DOHH2 (cell line): ENCODE results near the gene SPINK8.
"Not testable (repeated sequence)": the region's sequence is repeated elsewhere in the genome, so short reads cannot be mapped to it uniquely, and the experiment has no call there.

Source experiments
- H3F3A ChIP-seq: fragments of 200-600 bp; sonication (generic), shearing (Covaris generic); 2 replicates; pipeline ENCODE4 v1.6.0; 2016; ENCODE audit warnings: antibody characterized with exemption, mild to moderate bottlenecking; ENCODE audit not compliant: control insufficient read depth, insufficient read depth
- H3K27ac ChIP-seq: fragments of 200-600 bp; sonication (generic); 2 replicates; pipeline ENCODE4 v1.5.1; 2014; ENCODE audit warnings: low read depth, mild to moderate bottlenecking, low read length, moderate library complexity
- H3K27me3 ChIP-seq: fragments of 200-600 bp; sonication (generic); 2 replicates; pipeline ENCODE4 v1.6.1; 2014; ENCODE audit warnings: mild to moderate bottlenecking, low read length, mixed read lengths; ENCODE audit not compliant: control insufficient read depth
- H3K36me3 ChIP-seq: fragments of 200-600 bp; sonication (generic); 2 replicates; pipeline ENCODE4 v1.6.1; 2014; ENCODE audit warnings: mild to moderate bottlenecking, low read length, moderate library complexity, mixed read lengths; ENCODE audit not compliant: control insufficient read depth
- H3K4me1 ChIP-seq: fragments of 200-600 bp; sonication (generic); 2 replicates; pipeline ENCODE4 v1.6.1; 2014; ENCODE audit warnings: mild to moderate bottlenecking, low read length, mixed read lengths; ENCODE audit not compliant: control insufficient read depth
- H3K4me2 ChIP-seq: fragments of 200-600 bp; sonication (generic); 2 replicates; pipeline ENCODE4 v1.6.0; 2014; ENCODE audit warnings: mild to moderate bottlenecking, low read length, moderate library complexity
- H3K4me3 ChIP-seq: fragments of 200-600 bp; sonication (generic); 2 replicates; pipeline ENCODE4 v1.5.1; 2014; ENCODE audit warnings: mild to moderate bottlenecking, low read length, mixed read lengths
- H3K79me2 ChIP-seq: fragments of 200-600 bp; sonication (generic); 2 replicates; pipeline ENCODE4 v1.6.1; 2014; ENCODE audit warnings: mild to moderate bottlenecking, low read length, mixed read lengths; ENCODE audit not compliant: control insufficient read depth
- H3K9me2 ChIP-seq: fragments of 200-600 bp; sonication (generic); replicated peaks from 2 replicates; pipeline ENCODE4 v1.6.1; 2014; ENCODE audit warnings: mild to moderate bottlenecking, low read length, mixed read lengths; ENCODE audit not compliant: control insufficient read depth
- H3K9me3 ChIP-seq: fragments of 200-600 bp; sonication (generic); 2 replicates; pipeline ENCODE4 v1.6.1; 2014; ENCODE audit warnings: antibody characterized with exemption, low read length, mixed read lengths; ENCODE audit not compliant: control insufficient read depth, insufficient read depth
- H4K20me1 ChIP-seq: fragments of 200-600 bp; sonication (generic); 2 replicates; pipeline ENCODE4 v1.6.0; 2014; ENCODE audit warnings: low read depth, mild to moderate bottlenecking, antibody characterized with exemption, low read length, moderate library complexity; ENCODE audit not compliant: control insufficient read depth, insufficient read depth
- EZH2phosphoT487 ChIP-seq: fragments of 200-600 bp; sonication (generic); IDR thresholded peaks from 2 replicates; pipeline ENCODE4 v1.6.1; 2017; ENCODE audit warnings: borderline replicate concordance, mild to moderate bottlenecking, antibody characterized with exemption, low read length, moderate library complexity, mixed read lengths
- TF ChIP-seq, protein P1 (sequence below): fragments of 200-600 bp; sonication (generic); IDR thresholded peaks from one replicate; pipeline ENCODE4 v1.5.1; 2014; ENCODE audit warnings: antibody characterized with exemption, mild to moderate bottlenecking, low read depth, low read length; ENCODE audit not compliant: poor library complexity, severe bottlenecking

SPINK8 gene

DNA sequence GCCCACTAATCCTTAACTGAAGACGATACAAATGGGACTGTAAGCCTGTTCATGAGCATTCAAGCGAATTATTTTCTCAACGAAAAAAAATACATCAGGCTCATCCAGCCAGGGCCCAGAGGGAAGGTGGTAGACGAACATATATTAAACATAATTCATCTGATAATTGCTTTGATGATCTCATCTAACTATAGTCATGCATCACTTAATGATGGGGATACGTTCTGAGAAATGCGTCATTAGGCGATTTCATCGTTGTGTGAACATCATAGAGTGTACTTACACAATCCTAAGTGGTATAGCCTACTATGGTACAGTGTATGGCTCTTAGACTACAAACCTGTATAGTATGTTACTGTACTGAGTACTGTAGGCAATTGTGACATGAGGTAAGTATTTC lies 10.0 kb upstream of the SPINK8 start:
- TF ChIP-seq, protein P1, sequence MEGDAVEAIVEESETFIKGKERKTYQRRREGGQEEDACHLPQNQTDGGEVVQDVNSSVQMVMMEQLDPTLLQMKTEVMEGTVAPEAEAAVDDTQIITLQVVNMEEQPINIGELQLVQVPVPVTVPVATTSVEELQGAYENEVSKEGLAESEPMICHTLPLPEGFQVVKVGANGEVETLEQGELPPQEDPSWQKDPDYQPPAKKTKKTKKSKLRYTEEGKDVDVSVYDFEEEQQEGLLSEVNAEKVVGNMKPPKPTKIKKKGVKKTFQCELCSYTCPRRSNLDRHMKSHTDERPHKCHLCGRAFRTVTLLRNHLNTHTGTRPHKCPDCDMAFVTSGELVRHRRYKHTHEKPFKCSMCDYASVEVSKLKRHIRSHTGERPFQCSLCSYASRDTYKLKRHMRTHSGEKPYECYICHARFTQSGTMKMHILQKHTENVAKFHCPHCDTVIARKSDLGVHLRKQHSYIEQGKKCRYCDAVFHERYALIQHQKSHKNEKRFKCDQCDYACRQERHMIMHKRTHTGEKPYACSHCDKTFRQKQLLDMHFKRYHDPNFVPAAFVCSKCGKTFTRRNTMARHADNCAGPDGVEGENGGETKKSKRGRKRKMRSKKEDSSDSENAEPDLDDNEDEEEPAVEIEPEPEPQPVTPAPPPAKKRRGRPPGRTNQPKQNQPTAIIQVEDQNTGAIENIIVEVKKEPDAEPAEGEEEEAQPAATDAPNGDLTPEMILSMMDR, result no peak
- TF ChIP-seq EZH2phosphoT487, result no peak
- Histone ChIP-seq H3K9me2 (no peaks in the 10 kb centered on the region), H4K20me1 (no peaks in the 10 kb centered on the region), H3K9me3 (no peaks in the 10 kb centered on the region), H3K36me3 (no peaks in the 10 kb centered on the region), H3K4me2 (no peak overlapping the region), H3K4me1 (no peaks in the 10 kb centered on the region), H3K79me2 (no peaks in the 10 kb centered on the region), H3K27me3 (peaks cover 7% of the 10 kb centered on the region; the same call in 1 of the 2 replicates), H3K27ac (no peak overlapping the region), H3F3A (no peaks in the 10 kb centered on the region), H3K4me3 (no peak overlapping the region)

DNA sequence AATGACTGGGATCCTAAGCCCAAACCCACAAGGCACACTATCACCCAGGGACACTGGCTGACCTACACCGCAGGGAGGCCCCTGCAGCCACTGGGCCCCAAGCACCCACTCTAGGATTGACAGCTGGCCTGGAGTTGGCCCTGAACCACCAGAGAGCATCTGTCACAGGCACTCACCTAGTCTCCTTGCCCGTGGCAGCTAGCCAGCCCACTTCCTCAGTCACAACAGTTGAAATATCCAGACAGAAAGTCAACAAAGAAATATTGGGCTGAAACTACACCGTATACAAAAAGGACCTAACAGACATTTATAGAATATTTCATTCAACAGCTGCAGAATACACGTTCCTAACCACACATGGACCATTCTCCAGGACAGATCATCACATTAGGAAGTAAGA lies 5.2 kb upstream of the SPINK8 start:
- H3K4me2 ChIP-seq, result no peak overlapping the region
- peaks cover 6% of the 10 kb centered on the region; the same call in 1 of the 2 replicates for H3K27me3 ChIP-seq
- H3K4me3 ChIP-seq, result no peak overlapping the region
- H3K9me2 ChIP-seq, result no peaks in the 10 kb centered on the region
- no peak overlapping the region for H3K27ac ChIP-seq
- no peaks in the 10 kb centered on the region for H3K4me1 ChIP-seq
- no peaks in the 10 kb centered on the region for H3K79me2 ChIP-seq
- H3K9me3 ChIP-seq, result no peaks in the 10 kb centered on the region
- TF ChIP-seq EZH2phosphoT487, result no peak
- TF ChIP-seq, protein P1, result no peak
- H3F3A ChIP-seq, result no peaks in the 10 kb centered on the region
- no peaks in the 10 kb centered on the region for H4K20me1 ChIP-seq
- H3K36me3 ChIP-seq, result no peaks in the 10 kb centered on the region

DNA sequence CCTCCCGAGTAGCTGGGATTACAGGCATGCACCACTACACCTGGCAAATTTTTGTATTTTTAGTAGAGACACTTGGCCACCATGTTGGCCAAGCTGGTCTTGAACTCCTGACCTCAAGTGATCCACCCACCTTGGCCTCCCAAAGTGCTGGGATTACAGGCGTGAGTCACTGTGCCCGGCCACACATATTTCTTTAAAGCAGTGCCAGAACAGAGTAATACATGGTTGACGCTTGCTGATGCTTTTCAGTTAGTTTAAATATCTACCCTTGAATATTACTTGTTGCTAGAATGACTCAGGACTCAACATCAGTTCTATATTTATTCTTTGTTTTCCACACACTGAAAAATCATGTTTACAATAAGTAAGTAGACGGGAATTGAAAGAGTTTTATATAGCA lies 4.1 kb upstream of the SPINK8 start:
- not testable (repeated sequence) for H3K27me3 ChIP-seq, H3K79me2 ChIP-seq

DNA sequence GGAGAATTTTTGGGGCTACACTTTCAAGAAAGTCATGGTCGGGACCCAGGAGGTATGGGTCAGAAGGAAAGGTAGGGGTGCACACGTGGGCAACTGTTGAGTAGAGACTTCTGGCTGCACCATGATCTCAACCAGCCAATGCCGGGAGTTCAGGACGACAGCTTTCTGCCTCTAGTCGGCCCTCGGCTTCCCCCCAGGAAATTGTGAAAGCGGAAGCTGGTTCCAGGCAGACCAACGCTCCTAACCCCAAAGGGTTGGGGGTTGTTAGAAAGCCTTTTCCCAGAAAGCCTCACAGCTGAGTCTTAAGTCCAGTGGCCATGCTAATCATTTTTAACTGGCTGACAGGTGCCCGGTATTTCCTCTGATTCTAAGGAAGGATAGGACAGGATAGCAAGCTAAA lies 1.8 kb upstream of the SPINK8 start:
- H3K4me2 ChIP-seq, H3K27me3 ChIP-seq, H3K79me2 ChIP-seq, H3K36me3 ChIP-seq, H4K20me1 ChIP-seq, H3F3A ChIP-seq, H3K9me2 ChIP-seq, H3K4me3 ChIP-seq, H3K27ac ChIP-seq, H3K9me3 ChIP-seq, H3K4me1 ChIP-seq: not testable (repeated sequence)

More for the DNA sequence above, 4.1 kb upstream of the SPINK8 start:
- not testable (repeated sequence) for H4K20me1 ChIP-seq, H3K9me2 ChIP-seq, H3K36me3 ChIP-seq, H3K27ac ChIP-seq, H3K4me1 ChIP-seq, H3K9me3 ChIP-seq, H3K4me2 ChIP-seq, H3F3A ChIP-seq, H3K4me3 ChIP-seq
